Endodermal cell (in vitro differentiated cells): ENCODE measurements around the gene CAV1. TPM values are rescaled to one million over a fixed set of nuclear protein-coding genes. Genes with fewer than 3 reads are reported as not detected.

Source experiments
- DNase-seq: peaks from one replicate; pipeline ENCODE4 v3.0.0-alpha.2; 2017
- H3K27ac ChIP-seq: 2 replicates; pipeline ENCODE4 v1.5.1; 2013; ENCODE audit warnings: mild to moderate bottlenecking, low read depth, low read length, moderate library complexity
- H3K27me3 ChIP-seq: 2 replicates; pipeline ENCODE4 v1.6.1; 2013; ENCODE audit warnings: mild to moderate bottlenecking, low read length, moderate library complexity; ENCODE audit not compliant: insufficient read depth, control insufficient read depth, poor library complexity, severe bottlenecking
- H3K36me3 ChIP-seq: 2 replicates; pipeline ENCODE4 v1.7.0; 2013; ENCODE audit warnings: mild to moderate bottlenecking, low read length, moderate library complexity; ENCODE audit not compliant: control insufficient read depth, insufficient read depth
- H3K4me1 ChIP-seq: one replicate; pipeline ENCODE4 v1.7.0; 2013; ENCODE audit warnings: low read length; ENCODE audit not compliant: control insufficient read depth, insufficient read depth
- H3K4me3 ChIP-seq: 2 replicates; pipeline ENCODE4 v1.5.1; 2013; ENCODE audit warnings: mild to moderate bottlenecking, low read length, moderate library complexity
- H3K9ac ChIP-seq: 2 replicates; pipeline ENCODE4 v1.6.1; 2013; ENCODE audit warnings: mild to moderate bottlenecking, low read length, moderate library complexity; ENCODE audit not compliant: poor library complexity, severe bottlenecking; ENCODE audit errors: extremely low read depth
- H3K9me3 ChIP-seq: 2 replicates; pipeline ENCODE4 v1.6.1; 2013; ENCODE audit warnings: mild to moderate bottlenecking, low read length, moderate library complexity; ENCODE audit not compliant: control insufficient read depth
- H3K27ac Mint-ChIP-seq: 2 replicates; pipeline ENCODE4 v1.8.0; 2020; ENCODE audit warnings: mixed read lengths
- H3K27me3 Mint-ChIP-seq: 2 replicates; pipeline ENCODE4 v1.8.0; 2021; ENCODE audit warnings: mild to moderate bottlenecking, mixed read lengths; ENCODE audit not compliant: insufficient read depth
- H3K36me3 Mint-ChIP-seq: 2 replicates; pipeline ENCODE4 v1.8.0; 2020; ENCODE audit warnings: low read depth, mixed read lengths
- H3K4me1 Mint-ChIP-seq: 2 replicates; pipeline ENCODE4 v1.8.0; 2020; ENCODE audit warnings: mixed read lengths
- H3K4me3 Mint-ChIP-seq: 2 replicates; pipeline ENCODE4 v1.8.0; 2020; ENCODE audit warnings: mild to moderate bottlenecking, moderate library complexity, mixed read lengths
- H3K9me3 Mint-ChIP-seq: 2 replicates; pipeline ENCODE4 v1.8.0; 2020; ENCODE audit warnings: mild to moderate bottlenecking, mixed read lengths
- WGBS, 2 experiments: methylation state at CpG; one replicate each; pipeline versions ENCODE4 v1.1.5 to v1.1.7; 2013; ENCODE audit warnings: missing lambda C conversion rate in 2 of 2, mixed read lengths in 1 of 2; ENCODE audit not compliant: insufficient coverage in 1 of 2, insufficient read length in 1 of 2; 5-methylcytosine and 5-hydroxymethylcytosine counted together
- total RNA-seq, 2 donors: library from RNA; stranded (reverse); fragmentation: NEBNext Ultra II Directional in 1 of 2; extraction: Animal tissue kit (Norgen Biotek cat#: 25700) in 1 of 2; gene quantifications; 2 replicates in 1 of 2; 3 replicates in 1 of 2; pipeline ENCODE4 v1.2.1, GENCODE V29; 2021
- TF ChIP-seq, protein P1 (sequence below): fragments of 200-600 bp; sonication (generic); conservative IDR thresholded peaks from 2 replicates; pipeline ENCODE4 v1.5.0; 2021; ENCODE audit warnings: antibody characterized with exemption, mild to moderate bottlenecking

CAV1 gene
- total RNA-seq, 2 donors from 2014 or later, result 4.9 to 8.8 TPM

DNA sequence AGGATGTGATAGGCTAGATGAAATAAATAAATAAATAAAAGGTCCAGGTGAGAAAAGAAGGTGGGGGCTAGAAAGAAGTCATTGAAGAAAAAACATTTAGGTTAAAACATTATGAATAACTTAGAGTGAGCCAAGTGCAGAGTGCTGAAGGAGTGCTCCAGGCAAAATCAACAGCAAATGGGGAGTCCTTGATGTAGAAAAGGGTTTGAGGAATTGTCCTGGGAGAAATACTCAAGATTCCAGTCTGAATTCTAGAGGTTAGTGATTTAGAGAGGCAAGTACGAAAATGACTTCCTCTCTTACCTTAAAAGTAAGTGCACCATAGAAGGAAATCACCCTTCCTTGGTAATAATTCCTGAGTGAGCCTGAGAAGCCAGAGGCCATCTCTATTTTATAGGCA is 19.7 kb downstream of the CAV1 start:
- H3K4me1 Mint-ChIP-seq, result peaks cover 16% of the 10 kb centered on the region
- Histone ChIP-seq H3K4me1 (no peaks in the 10 kb centered on the region), H3K27me3 (no peaks in the 10 kb centered on the region), H3K9me3 (no peaks in the 10 kb centered on the region), H3K36me3 (no peaks in the 10 kb centered on the region), H3K9ac (no peak overlapping the region), H3K4me3 (no peak overlapping the region), H3K27ac (no peak overlapping the region)
- no peak overlapping the region for H3K4me3 Mint-ChIP-seq
- no peaks in the 10 kb centered on the region for H3K9me3 Mint-ChIP-seq
- H3K27me3 Mint-ChIP-seq, result no peaks in the 10 kb centered on the region
- no peak for DNase-seq
- H3K27ac Mint-ChIP-seq, result no peak overlapping the region
- no peaks in the 10 kb centered on the region for H3K36me3 Mint-ChIP-seq
- WGBS, 2 experiments, result 85 to 86% methylated on average over 1 of the region's 1 CpG
- TF ChIP-seq, protein P1, sequence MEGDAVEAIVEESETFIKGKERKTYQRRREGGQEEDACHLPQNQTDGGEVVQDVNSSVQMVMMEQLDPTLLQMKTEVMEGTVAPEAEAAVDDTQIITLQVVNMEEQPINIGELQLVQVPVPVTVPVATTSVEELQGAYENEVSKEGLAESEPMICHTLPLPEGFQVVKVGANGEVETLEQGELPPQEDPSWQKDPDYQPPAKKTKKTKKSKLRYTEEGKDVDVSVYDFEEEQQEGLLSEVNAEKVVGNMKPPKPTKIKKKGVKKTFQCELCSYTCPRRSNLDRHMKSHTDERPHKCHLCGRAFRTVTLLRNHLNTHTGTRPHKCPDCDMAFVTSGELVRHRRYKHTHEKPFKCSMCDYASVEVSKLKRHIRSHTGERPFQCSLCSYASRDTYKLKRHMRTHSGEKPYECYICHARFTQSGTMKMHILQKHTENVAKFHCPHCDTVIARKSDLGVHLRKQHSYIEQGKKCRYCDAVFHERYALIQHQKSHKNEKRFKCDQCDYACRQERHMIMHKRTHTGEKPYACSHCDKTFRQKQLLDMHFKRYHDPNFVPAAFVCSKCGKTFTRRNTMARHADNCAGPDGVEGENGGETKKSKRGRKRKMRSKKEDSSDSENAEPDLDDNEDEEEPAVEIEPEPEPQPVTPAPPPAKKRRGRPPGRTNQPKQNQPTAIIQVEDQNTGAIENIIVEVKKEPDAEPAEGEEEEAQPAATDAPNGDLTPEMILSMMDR, result no peak

DNA sequence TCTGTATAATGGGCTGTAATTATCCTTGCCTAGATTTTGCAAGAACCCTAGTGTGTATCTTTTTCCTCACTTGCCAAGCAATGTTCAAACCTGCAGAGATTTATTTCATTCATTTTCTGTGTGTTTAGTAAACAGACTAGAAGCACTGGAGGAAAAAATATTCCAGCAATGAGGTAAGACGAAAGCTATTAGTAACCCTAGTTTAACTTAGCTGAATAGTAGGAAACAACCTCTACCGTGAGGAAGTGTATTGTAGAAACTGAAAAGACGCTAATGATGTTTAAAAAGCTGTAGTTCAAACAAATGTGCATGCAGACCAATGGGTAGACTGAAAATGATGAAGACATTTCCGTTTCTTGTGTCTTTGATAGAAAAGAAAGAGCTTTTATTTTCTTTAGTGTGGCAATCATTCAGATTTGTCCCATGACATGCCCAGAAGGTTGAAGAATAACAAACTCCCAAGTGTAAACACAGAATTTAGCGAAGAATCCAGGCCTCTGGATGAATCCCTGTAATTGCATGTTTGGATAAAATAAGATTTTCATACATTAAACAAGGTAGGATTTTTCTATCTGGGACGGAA is 20.7 kb downstream of the CAV1 start:
- H3K27me3 Mint-ChIP-seq, result no peaks in the 10 kb centered on the region
- Histone ChIP-seq H3K9me3 (no peaks in the 10 kb centered on the region), H3K4me3 (no peak overlapping the region), H3K27ac (no peak overlapping the region), H3K9ac (no peak overlapping the region), H3K4me1 (no peaks in the 10 kb centered on the region), H3K27me3 (no peaks in the 10 kb centered on the region), H3K36me3 (no peaks in the 10 kb centered on the region)
- TF ChIP-seq, protein P1, result no peak
- H3K4me3 Mint-ChIP-seq, result no peak overlapping the region
- 94 to 98% methylated on average over 4 to 6 of the region's 6 CpGs for WGBS, 2 experiments
- DNase-seq, result no peak
- H3K4me1 Mint-ChIP-seq, result peaks cover 16% of the 10 kb centered on the region
- H3K27ac Mint-ChIP-seq, result no peak overlapping the region
- no peaks in the 10 kb centered on the region for H3K9me3 Mint-ChIP-seq
- no peaks in the 10 kb centered on the region for H3K36me3 Mint-ChIP-seq

DNA sequence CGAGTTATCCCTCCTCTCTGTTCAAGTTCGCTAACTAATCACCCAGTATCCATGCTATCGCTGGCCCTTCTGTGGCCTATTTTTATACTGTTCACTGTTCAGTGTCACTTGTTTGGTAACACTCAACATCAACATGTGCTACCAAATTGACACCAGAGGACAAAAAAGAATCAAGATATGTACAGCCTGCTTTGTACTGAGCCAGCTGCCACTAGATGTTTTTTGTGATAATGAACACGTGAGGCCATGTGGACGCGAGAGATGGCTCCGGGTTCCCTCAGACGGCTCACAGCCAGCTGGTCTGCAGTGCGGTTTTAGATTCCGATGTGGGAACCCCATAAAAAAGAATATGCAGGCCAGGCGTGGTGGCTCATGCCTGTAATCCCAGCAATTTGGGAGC is 21.2 kb downstream of the CAV1 start:
- peaks cover 15% of the 10 kb centered on the region for H3K4me1 Mint-ChIP-seq
- no peaks in the 10 kb centered on the region for H3K27me3 Mint-ChIP-seq
- no peak overlapping the region for H3K4me3 Mint-ChIP-seq
- TF ChIP-seq, protein P1, result no peak
- Histone ChIP-seq H3K27me3 (no peaks in the 10 kb centered on the region), H3K36me3 (no peaks in the 10 kb centered on the region), H3K4me3 (no peak overlapping the region), H3K27ac (no peak overlapping the region), H3K9ac (no peak overlapping the region), H3K9me3 (no peaks in the 10 kb centered on the region), H3K4me1 (no peaks in the 10 kb centered on the region)
- H3K9me3 Mint-ChIP-seq, result no peaks in the 10 kb centered on the region
- no peak overlapping the region for H3K27ac Mint-ChIP-seq
- H3K36me3 Mint-ChIP-seq, result no peaks in the 10 kb centered on the region
- no peak for DNase-seq
- 92 to 95% methylated on average over 11 of the region's 11 CpGs for WGBS, 2 experiments
